ENCODE results near the gene GRIP1. TPM values are rescaled to one million over a fixed set of nuclear protein-coding genes. Genes with fewer than 3 reads are reported as not detected.

The GRIP1 gene
- total RNA-seq, 1 experiment from 2014 or later: 0.23 TPM

GRCh38 chr12:66573605-66574004 is 105.3 kb downstream of the GRIP1 start:
- ChIA-PET POLR2A (interaction anchor here (0.6 kb wide), 1 partner anchor 19 kb away, joined by 3 read pairs; no protein-coding TSS in a partner anchor), CTCF (interaction anchor here (0.7 kb wide), 1 partner anchor 429 kb away, joined by 3 read pairs; no protein-coding TSS in a partner anchor)
- no peak for TF ChIP-seq CTCF (IDR thresholded peaks at IDR 0.05; ENCODE audit: insufficient read depth in 1 of 2, low read depth in 1 of 2, low read length in 1 of 2, severe bottlenecking in 1 of 2, unreplicated experiment in 1 of 2)
- no peaks in the 10 kb centered on the region for H3K4me1 ChIP-seq
- Mint-ChIP-seq H3K4me1 (ENCODE audit: low read depth, unreplicated experiment) (no peaks in the 10 kb centered on the region), H3K27me3 (ENCODE audit: insufficient read depth, unreplicated experiment) (peaks cover 28% of the 10 kb centered on the region), H3K36me3 (ENCODE audit: insufficient read depth, unreplicated experiment) (no peaks in the 10 kb centered on the region), H3K9me3 (ENCODE audit: unreplicated experiment) (no peaks in the 10 kb centered on the region), H3K27ac (ENCODE audit: unreplicated experiment) (no peak overlapping the region), H3K4me3 (ENCODE audit: unreplicated experiment) (no peak overlapping the region)
- no peaks in the 10 kb centered on the region; the same call in 1 of the 2 replicates for H3K27me3 ChIP-seq (replicated peaks; ENCODE audit: control insufficient read depth, insufficient read depth, low read length)
- intact Hi-C loops (cut with micrococcal nuclease; ENCODE audit: unreplicated experiment): no loop called here
- no TSS peak for BruUV-seq (replicated peaks)
- no peaks in the 10 kb centered on the region for H3K9me3 ChIP-seq
- DNase-seq: no peak
- no peak overlapping the region for H3K4me3 ChIP-seq (ENCODE audit: low read depth, low read length)
- no peaks in the 10 kb centered on the region for H3K36me3 ChIP-seq (ENCODE audit: control insufficient read depth, insufficient read depth, low read length)

GRCh38 chr12:66572845-66573244 is 106.0 kb downstream of the GRIP1 start:
- POLR2A ChIA-PET: no interaction called here
- Mint-ChIP-seq H3K4me3 (ENCODE audit: unreplicated experiment) (no peak overlapping the region), H3K4me1 (ENCODE audit: low read depth, unreplicated experiment) (no peaks in the 10 kb centered on the region), H3K36me3 (ENCODE audit: insufficient read depth, unreplicated experiment) (no peaks in the 10 kb centered on the region), H3K9me3 (ENCODE audit: unreplicated experiment) (no peaks in the 10 kb centered on the region), H3K27me3 (ENCODE audit: insufficient read depth, unreplicated experiment) (peaks cover 32% of the 10 kb centered on the region), H3K27ac (ENCODE audit: unreplicated experiment) (no peak overlapping the region)
- H3K9me3 ChIP-seq: no peaks in the 10 kb centered on the region
- BruUV-seq (replicated peaks): no TSS peak
- no peaks in the 10 kb centered on the region for H3K4me1 ChIP-seq
- H3K27me3 ChIP-seq (replicated peaks; ENCODE audit: control insufficient read depth, insufficient read depth, low read length): no peaks in the 10 kb centered on the region; the same call in 1 of the 2 replicates
- CTCF ChIA-PET: no interaction called here
- intact Hi-C loops (cut with micrococcal nuclease; ENCODE audit: unreplicated experiment): no loop called here
- no peaks in the 10 kb centered on the region for H3K36me3 ChIP-seq (ENCODE audit: control insufficient read depth, insufficient read depth, low read length)
- no peak overlapping the region for H3K4me3 ChIP-seq (ENCODE audit: low read depth, low read length)
- no peak for DNase-seq
- no peak for TF ChIP-seq CTCF (IDR thresholded peaks at IDR 0.05; ENCODE audit: insufficient read depth in 1 of 2, low read depth in 1 of 2, low read length in 1 of 2, severe bottlenecking in 1 of 2, unreplicated experiment in 1 of 2)

- Histone ChIP-seq H3K27me3 (replicated peaks; ENCODE audit: control insufficient read depth, insufficient read depth, low read length) (no peaks in the 10 kb centered on the region; the same call in 1 of the 2 replicates), H3K4me3 (ENCODE audit: low read depth, low read length) (no peak overlapping the region), H3K36me3 (ENCODE audit: control insufficient read depth, insufficient read depth, low read length) (no peaks in the 10 kb centered on the region), H3K4me1 (no peaks in the 10 kb centered on the region), H3K9me3 (no peaks in the 10 kb centered on the region)
- no TSS peak for BruUV-seq (replicated peaks)
- intact Hi-C loops (cut with micrococcal nuclease; ENCODE audit: unreplicated experiment): no loop called here
- Mint-ChIP-seq H3K27me3 (ENCODE audit: insufficient read depth, unreplicated experiment) (peaks cover 26% of the 10 kb centered on the region), H3K27ac (ENCODE audit: unreplicated experiment) (no peak overlapping the region), H3K36me3 (ENCODE audit: insufficient read depth, unreplicated experiment) (no peaks in the 10 kb centered on the region), H3K4me1 (ENCODE audit: low read depth, unreplicated experiment) (no peaks in the 10 kb centered on the region), H3K9me3 (ENCODE audit: unreplicated experiment) (no peaks in the 10 kb centered on the region), H3K4me3 (ENCODE audit: unreplicated experiment) (no peak overlapping the region)
- CTCF ChIA-PET: no interaction called here
- DNase-seq: no peak
- POLR2A ChIA-PET: no interaction called here
- TF ChIP-seq CTCF (IDR thresholded peaks at IDR 0.05; ENCODE audit: insufficient read depth in 1 of 2, low read depth in 1 of 2, low read length in 1 of 2, severe bottlenecking in 1 of 2, unreplicated experiment in 1 of 2): no peak
Measured at GRCh38 chr12:66571361-66571915, 107.4 kb downstream of the GRIP1 start.
